ENCODE results near the gene KLF7.

DNA sequence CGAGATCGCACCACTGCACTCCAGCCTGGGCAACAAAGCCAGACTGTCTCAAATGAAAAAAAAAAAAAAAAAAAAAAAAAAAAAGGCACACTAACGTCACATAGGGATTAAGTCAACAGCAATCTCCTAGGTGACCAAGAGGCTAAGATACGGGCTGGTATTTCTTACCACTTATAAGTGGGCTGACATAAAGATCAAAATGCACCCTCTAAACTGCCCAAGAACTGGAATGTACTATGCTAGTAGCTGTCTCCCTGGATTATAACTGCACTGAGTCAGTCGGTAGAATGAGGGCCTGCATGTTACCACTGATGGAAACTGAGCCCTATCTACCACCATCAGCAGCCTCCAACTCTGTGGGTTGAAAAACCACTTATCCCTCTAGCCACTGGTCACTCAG, 80.6 kb downstream of the KLF7 start:
- TF ChIP-seq CTCF (IDR thresholded peaks at IDR 0.05; ENCODE audit: low read depth, low read length, poor library complexity, severe bottlenecking) (no peak), EZH2phosphoT487 (IDR thresholded peaks at IDR 0.05; ENCODE audit: borderline replicate concordance, low read length) (no peak)

All from DOHH2 (cell line).